Measurements from ENCODE around the gene KIF16B. TPM values are rescaled to one million over a fixed set of nuclear protein-coding genes. Genes with fewer than 3 reads are reported as not detected.
A peak's percentile ranks its signal among the peaks of the same experiment; 100 is the strongest.

KIF16B gene
- total and polyA plus RNA-seq, 7 donors = 18.9 to 49.7 (median 22.4) TPM

DNA sequence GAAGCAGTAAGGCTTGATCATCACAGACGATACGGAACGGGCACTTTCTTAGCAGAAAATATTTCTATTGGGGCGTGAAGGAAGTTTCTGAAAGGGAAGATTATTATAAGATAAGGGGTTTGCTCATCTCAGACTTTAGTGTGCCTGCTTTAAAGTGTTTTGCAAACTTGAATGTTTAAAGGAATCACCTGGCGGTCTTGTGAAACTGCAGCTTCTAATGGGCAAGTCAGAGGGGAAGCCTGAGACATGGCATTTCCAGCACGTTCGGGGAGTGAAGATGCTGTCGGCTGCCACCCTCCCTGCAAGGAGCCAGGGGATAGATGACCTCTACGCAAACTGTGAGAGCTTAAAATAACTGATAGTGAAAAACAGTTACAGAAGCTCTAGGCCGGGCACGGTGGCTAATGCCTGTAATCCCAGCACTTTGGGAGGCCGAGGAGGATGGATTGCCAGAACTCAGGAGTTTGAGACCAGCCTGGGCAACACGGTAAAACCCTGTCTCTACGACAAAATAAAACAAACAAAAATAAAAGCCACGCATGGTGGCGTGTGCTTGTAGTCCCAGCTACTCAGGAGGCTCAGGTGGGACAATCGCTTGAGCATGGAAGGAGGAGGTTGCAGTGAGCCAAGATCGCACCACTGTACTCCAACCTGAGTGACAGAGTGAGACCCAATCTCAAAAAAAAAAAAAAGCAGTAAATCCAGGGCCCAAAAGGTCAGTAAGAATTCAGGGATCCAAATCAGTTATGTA is 2.3 kb upstream of the KIF16B start:
- DNase-seq = no peak
- Histone ChIP-seq H3K27me3 (no peaks in the 10 kb centered on the region), H3K36me3 (no peaks in the 10 kb centered on the region), H3K4me1 (peaks cover 0 to 42% (median 38%) of the 10 kb centered on the region in 4 donors), H3K4me3 (peak overlapping the region; percentile 38 to 94 (median 54)), H3K27ac (peak overlapping the region; percentile 69 to 81 (median 76)), H3K9me3 (no peaks in the 10 kb centered on the region)
- TF ChIP-seq, protein P1, sequence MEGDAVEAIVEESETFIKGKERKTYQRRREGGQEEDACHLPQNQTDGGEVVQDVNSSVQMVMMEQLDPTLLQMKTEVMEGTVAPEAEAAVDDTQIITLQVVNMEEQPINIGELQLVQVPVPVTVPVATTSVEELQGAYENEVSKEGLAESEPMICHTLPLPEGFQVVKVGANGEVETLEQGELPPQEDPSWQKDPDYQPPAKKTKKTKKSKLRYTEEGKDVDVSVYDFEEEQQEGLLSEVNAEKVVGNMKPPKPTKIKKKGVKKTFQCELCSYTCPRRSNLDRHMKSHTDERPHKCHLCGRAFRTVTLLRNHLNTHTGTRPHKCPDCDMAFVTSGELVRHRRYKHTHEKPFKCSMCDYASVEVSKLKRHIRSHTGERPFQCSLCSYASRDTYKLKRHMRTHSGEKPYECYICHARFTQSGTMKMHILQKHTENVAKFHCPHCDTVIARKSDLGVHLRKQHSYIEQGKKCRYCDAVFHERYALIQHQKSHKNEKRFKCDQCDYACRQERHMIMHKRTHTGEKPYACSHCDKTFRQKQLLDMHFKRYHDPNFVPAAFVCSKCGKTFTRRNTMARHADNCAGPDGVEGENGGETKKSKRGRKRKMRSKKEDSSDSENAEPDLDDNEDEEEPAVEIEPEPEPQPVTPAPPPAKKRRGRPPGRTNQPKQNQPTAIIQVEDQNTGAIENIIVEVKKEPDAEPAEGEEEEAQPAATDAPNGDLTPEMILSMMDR (IDR thresholded peaks at IDR 0.05) = no peak
- TF ChIP-seq EP300 (IDR thresholded peaks at IDR 0.05) (no peak), POLR2A (IDR thresholded peaks at IDR 0.05) (no peak), POLR2AphosphoS5 (IDR thresholded peaks at IDR 0.05) (no peak)
- WGBS, 2 donors = 43% methylated on average over 18 of the region's 18 CpGs
- intact Hi-C loops (cut with DNase I) = no loop called here

DNA sequence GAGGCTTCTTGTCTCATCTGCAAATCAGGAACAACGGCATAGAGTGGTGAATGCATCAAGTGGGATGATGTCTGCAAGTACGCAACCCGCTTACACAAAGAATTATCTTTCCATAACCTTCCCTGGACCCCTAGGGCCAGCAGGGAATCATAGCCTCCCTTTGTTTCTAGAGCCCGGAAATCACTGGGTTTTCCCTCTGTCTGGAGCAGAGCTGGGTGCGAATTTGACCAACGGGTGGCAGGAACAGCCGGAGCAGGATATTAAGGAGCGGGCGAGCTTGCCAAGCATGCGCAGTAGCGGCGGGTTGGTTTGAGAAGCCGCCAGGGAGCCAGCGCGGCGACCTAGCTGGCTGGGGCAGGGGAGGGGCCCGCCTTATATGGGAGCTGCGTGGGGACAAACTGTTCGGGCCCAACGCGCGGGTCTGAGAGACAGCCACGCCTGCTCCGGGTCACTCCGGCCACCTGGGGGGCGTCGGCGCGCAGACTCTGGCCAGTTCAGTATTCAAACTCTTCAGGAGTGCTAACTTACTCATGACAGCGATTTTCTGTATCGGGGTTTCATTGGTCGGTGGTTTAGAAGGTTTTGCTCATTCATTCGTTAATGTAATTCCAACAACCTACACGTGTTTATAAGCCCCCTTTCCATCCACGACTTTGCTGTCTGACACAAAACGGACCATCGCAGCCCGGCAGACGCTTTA is 1.6 kb upstream of the KIF16B start:
- TF ChIP-seq POLR2AphosphoS5 (IDR thresholded peaks at IDR 0.05) (peak in 3 of 4 donors; percentile 20 to 51 (median 29)), POLR2A (IDR thresholded peaks at IDR 0.05) (no peak), EP300 (IDR thresholded peaks at IDR 0.05) (peak in 1 of 4 donors; percentile 3)
- TF ChIP-seq, protein P1 (IDR thresholded peaks at IDR 0.05) = no peak
- Histone ChIP-seq H3K9me3 (no peaks in the 10 kb centered on the region), H3K36me3 (no peaks in the 10 kb centered on the region), H3K27me3 (no peaks in the 10 kb centered on the region), H3K27ac (peak overlapping the region; percentile 69 to 81 (median 76)), H3K4me3 (peak overlapping the region; percentile 38 to 94 (median 54)), H3K4me1 (peaks cover 0 to 35% (median 32%) of the 10 kb centered on the region in 4 donors)
- intact Hi-C loops (cut with DNase I) = no loop called here
- WGBS, 2 donors = 5 to 8% methylated on average over 39 of the region's 39 CpGs
- peak; percentile 95 for DNase-seq

DNA sequence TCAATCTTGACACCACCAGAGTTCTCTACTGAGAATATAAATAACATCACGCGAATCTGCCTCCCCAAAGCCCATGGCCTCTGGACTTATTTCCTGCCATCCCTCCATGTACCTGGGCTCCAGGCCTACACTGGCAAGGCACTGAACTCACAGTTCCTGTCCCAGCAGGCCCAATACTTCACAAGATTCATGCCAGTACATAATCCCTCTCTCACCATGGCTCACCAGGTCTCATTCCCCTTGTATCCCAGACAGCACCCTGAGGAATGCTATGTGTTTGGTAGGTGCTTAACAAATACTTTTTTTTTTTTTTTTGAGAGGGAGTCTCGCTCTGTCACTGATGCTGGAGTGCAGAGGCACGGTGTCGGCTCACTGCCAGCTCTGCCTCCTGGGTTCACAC is 1.9 kb downstream of the KIF16B start:
- H3K4me3 ChIP-seq = no peak overlapping the region
- no peaks in the 10 kb centered on the region for H3K9me3 ChIP-seq
- TF ChIP-seq, protein P1 (IDR thresholded peaks at IDR 0.05) = no peak
- TF ChIP-seq POLR2A (IDR thresholded peaks at IDR 0.05) = no peak
- TF ChIP-seq EP300 (IDR thresholded peaks at IDR 0.05) = no peak
- TF ChIP-seq POLR2AphosphoS5 (IDR thresholded peaks at IDR 0.05) = no peak
- no peak for DNase-seq
- intact Hi-C loops (cut with DNase I) = no loop called here
- peaks cover 0 to 34% (median 29%) of the 10 kb centered on the region in 4 donors for H3K4me1 ChIP-seq
- 86 to 89% methylated on average over 5 of the region's 5 CpGs for WGBS, 2 donors
- no peak overlapping the region for H3K27ac ChIP-seq
- no peaks in the 10 kb centered on the region for H3K36me3 ChIP-seq
- H3K27me3 ChIP-seq = no peaks in the 10 kb centered on the region

DNA sequence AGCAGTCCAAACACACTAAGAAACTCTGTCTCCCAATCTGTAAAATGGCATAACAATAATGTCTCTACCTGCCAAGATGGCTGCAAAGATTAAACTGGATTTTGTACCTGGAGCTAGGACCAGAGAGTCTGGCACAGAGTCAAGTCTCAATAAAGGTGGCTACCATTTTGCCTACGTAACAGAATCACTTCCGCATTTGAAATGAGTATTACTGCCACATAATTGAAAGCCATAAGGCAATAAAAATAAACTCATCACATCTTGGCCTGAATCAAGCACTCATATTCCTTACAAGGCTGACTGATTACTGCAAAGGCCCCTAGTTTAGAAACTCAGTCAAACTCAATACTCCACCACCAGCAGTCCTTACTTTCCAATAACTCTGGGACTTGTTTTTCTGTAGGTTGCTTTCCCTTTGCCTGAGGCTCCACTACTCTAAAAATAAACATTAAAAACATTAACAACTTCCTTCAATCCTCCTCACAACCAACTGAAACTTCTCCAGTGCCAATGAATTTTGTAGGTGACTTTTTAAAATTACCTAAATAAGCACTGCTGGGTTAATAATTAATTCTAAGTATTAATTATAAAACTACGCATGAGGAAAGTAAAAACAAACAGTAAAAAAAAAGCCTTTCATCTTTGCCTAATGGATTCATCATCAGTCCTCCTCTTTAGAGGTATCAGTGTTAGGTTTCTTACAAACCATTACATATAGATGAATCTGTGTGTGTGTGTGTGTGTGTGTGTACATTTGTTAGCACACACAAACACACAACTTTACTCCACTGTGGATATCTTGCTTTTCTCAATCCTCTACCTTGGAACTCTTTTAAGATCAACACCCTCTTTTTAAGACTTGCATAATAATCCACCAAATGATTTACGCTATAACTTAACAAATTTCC is 3.7 kb downstream of the KIF16B start:
- TF ChIP-seq POLR2AphosphoS5 (IDR thresholded peaks at IDR 0.05) = no peak
- no peak for TF ChIP-seq EP300 (IDR thresholded peaks at IDR 0.05)
- TF ChIP-seq POLR2A (IDR thresholded peaks at IDR 0.05) = no peak
- TF ChIP-seq, protein P1 (IDR thresholded peaks at IDR 0.05) = no peak
- intact Hi-C loops (cut with DNase I) = no loop called here

More for the DNA sequence above, 3.7 kb downstream of the KIF16B start:
- Histone ChIP-seq H3K9me3 (no peaks in the 10 kb centered on the region), H3K27me3 (no peaks in the 10 kb centered on the region), H3K27ac (no peak overlapping the region), H3K4me3 (no peak overlapping the region), H3K4me1 (peaks cover 0 to 25% (median 22%) of the 10 kb centered on the region in 4 donors), H3K36me3 (no peaks in the 10 kb centered on the region)
- 31 to 67% methylated on average over 4 of the region's 4 CpGs for WGBS, 2 donors
- no peak for DNase-seq

All from sigmoid colon (tissue), 7 donors.